NOMO-1 (cell line): ENCODE measurements around the gene EFEMP1.

Experiments used
- DNase-seq, 2 experiments: peaks; one replicate each; lab custom pipeline; 2025; ENCODE audit not compliant: unreplicated experiment in 2 of 2; lab: John Stamatoyannopoulos, UW

EFEMP1 gene

DNA sequence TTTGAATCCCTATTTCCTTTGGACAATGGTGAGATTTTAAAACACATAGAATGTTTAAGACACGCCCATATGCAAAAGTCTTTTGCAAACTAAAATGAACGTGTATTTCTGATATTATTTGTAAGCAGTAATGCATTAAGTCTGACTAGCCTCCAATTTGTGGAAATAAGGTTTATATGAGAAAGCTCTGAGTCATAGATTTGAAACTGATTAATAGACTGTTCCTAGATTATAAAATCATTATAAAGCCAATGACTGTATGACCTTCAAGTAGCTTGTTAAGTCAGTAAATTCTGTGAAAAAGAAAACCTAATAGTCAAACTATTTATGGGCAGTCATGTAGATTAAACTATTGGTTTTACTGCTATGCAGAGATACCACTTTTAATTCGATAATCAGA is 12.8 kb upstream of the EFEMP1 start:
- DNase-seq = no peak

DNA sequence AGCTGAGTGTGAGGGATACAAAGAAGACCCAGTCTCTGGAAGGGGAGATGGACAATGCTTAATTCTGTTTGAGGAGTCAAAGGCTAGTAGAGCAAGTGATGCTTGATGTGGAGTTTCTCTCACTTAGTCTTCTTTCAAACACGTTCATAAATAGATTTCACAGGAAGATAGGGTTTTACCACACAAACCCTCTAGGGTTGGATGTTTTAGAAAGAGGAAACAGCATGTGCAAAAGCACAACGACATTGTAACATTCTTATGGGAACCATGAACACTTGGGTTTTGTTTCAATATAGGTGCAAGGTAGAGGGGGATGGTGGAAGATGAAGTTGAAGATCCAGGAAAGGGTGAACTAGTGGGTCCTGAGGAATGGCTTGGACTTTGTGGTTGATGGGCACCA is 10.8 kb upstream of the EFEMP1 start:
- DNase-seq = peak in 1 of 2 experiments; percentile 6

DNA sequence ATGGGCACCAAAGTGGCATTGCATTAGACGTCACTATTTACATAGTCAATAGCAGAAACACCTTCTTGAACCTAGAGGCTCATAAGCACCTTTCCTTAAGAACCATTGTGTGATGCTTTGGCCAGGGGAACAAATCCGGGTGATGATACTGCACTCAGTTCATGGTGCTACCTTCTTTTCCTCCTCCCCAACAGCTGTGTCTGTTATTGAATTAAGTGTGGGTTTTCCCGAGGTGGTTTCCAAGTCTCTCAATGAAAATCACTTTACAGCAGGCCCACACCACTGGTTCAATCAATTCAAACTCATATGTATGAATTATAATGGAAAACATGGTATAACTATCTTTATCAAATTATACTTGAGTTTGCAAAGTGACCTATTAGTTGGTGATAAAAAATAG is 9.3 kb upstream of the EFEMP1 start:
- DNase-seq = no peak

DNA sequence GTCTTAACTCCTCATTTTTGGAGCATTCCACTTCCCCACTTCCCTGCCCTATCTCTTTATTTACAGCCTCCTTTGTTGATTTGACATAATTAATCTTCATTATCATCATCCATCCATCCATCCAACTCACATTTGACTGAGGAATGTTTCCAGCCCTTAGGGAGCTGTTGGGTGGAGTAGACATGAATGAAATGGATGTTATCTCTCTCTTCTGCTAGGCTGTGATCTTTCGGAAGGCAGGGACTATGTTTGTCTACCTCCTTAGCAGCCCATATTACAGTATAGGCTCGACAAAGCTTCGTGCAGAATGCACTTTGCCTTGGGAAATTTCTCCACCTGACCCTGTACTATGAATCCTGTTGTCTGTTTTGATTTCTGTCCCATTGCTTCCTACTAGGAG is 7.7 kb upstream of the EFEMP1 start:
- DNase-seq = no peak

DNA sequence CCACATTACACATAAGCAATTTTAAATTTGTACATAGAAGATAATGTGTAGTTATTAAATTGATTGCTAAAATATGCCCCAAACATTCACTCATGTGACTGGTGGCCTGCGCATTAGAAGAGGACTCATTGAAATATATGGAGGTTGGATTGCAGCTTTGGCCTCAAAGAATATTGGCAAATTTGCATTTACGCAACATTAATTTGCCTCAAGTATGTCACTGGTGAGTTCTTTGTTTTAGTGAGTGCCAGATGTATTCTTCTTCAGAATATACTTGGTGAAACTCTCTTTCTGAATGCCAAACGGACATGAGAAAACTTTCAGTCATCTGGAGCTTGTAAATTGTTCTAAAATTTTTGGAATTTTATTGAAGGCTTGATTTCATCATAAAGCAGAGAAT is 5.9 kb upstream of the EFEMP1 start:
- DNase-seq = no peak

DNA sequence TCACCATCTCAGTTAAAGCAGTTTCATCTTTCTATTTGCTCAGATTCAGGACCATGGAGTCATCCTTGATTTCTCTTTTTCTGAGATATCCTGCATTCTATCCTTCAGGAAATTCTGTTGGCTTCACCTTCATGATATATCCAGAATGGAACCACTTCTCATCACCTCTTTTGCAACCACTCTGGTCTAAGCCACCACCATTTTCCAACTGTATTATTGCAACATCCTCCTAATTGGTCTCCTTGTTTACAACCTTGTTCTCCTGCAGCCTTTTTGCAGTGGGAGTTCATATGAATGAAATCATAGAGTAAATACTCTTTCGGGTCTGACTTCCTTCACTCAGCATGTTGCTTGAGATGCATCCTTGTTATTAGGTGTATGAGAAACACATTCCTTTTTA is 3.4 kb upstream of the EFEMP1 start:
- DNase-seq = no peak

DNA sequence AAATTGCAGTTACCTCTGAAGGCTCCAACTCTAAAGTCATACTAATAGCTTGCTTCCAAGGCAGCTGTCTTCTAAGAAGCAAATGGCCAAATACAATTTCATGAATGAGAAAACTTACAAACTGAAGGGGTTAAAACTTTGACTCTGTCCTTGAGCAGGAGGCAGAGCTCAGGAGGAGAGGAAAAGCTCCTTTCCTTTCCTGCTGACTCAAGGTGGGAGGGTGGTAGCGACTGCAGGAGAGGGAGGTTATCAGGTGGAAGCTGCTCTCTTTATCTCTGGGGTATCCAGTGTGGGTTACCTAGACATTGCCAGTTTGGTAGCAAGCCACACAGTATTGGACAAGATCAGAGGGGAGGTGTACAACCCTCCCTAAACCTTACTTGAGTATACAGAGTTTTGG is 2.7 kb upstream of the EFEMP1 start:
- no peak for DNase-seq

DNA sequence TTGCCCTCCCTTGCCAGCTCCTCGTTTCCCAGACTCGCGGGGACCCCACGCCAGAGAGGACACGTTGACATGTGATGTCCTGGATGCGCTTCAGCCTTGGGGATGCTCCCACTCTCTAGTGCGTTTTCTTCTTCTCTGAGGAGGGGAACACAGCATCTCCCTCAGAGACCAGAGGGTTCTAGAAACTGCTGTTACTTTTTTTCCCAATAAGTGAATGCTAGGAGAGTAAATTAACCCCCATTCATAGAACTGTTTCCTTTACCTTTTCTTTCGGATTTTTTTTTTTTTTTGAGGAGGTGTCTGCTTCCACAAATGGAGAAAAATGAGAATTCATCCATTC is 370 bp upstream of the EFEMP1 start:
- no peak for DNase-seq

DNA sequence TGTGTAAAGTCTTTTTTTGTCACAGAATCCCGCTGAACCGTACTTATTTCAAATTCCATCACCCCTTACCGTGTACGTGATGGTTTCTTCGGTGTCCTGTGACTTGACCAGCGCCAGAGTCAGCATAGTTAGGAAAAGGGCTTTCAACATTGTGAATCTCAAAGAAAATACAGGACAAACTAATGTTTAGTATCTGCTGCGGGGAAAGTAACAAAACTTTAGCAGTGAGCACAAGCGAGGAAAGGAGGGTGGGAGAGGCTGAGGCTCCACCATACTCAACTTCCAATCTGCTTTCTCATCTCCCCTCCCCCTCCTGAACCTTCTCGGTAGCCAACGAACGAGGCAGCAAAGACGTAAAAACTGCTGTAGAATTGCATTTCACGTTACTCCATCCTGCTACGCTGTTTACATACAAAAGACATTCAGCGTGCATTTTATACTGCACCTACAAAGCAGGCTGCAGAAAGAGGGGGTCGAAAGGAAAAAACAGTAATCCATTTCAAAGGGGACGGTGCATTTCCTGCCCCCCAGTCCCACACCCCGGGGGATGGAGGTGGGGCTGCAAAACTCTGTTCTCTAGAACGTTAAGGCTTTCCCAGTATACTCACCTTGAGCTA is 1.2 kb downstream of the EFEMP1 start:
- DNase-seq = no peak

DNA sequence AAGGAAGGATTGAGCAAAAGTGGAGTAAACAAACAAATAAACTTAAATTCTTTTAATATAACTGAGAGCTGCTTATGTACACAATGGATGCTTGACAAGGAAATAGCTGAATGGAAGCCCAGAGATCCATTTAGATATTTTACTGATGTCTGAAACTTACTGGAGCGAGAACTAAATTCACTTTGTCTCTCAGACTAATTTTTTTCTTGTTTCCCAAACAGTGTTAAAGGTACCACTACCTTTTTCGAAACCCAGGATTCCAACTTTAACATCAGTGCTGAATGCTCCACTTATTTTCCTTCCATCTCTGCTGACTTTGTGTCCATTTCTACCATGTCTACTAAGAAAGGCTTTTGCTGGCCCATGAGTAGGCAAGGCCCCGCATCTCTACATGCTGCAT is 4.0 kb downstream of the EFEMP1 start:
- no peak for DNase-seq

DNA sequence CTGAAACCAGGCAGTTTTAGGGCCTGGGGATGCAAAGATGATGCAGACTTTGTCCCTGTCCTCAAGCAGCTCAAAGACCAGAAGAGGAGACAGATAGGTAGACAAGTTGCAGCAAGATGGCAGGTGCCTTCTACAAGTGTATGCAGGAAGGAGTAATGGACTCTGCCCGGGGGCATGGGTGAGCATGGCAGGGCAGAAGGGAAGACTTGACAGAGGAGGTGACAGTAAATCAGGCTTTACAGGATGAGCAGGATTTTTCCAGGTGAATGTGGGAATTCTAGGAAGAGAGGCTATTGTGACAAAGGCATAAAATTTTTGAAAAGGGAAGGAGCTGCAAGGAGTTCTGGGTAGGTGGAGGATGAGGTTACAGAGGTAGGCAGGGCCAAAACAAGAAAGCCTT is 4.7 kb downstream of the EFEMP1 start:
- DNase-seq = no peak

DNA sequence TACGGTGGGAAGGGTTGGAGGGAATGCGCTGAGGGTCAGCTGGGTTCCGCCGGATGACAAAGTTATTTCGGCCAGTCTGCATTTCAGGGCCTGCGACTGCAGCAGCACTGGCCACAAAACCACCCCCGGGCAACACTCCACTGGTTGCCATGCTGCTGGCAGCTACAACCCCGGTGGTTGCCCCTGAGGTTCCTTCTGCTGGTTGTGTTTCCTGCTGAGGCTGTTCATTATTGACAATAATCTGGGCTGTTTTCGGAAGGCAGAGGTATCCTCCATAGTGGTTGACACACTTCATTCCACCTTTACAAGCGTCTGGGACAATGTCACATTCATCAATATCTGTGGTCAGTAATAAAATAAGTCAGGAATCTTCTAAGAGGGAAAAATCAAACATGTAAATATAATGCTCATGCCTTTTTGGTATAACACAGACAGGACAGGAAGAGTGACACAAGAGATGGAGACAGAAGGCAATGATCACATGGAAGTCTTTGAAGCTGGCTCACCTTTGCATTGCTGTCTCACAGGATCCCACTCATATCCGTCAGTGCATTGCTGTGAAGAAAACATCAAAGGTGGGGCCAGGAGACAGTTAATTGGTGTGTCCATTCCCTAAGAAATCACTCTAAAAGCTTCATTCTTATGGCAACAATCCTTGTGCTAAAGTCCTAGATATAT is 5.7 kb downstream of the EFEMP1 start:
- DNase-seq = no peak

DNA sequence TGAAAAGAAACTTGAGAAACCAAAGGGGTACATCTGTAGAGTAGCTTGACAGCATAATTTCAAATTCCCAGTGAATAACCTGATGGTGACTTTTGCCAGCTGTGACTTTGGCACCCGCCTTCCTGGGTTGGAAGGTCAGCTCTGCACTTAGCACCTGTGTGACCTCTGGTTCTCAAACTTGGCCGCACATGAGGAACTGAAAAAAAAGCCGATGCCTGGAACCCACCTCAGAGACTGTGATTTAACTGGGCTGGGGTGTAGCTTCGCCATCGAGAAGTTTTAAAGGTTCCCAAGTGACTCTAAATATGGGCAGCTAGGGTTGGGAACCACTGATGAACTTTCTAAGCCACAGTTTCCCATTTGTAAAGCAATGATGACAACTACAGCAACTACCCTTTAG is 6.5 kb downstream of the EFEMP1 start:
- DNase-seq = no peak

DNA sequence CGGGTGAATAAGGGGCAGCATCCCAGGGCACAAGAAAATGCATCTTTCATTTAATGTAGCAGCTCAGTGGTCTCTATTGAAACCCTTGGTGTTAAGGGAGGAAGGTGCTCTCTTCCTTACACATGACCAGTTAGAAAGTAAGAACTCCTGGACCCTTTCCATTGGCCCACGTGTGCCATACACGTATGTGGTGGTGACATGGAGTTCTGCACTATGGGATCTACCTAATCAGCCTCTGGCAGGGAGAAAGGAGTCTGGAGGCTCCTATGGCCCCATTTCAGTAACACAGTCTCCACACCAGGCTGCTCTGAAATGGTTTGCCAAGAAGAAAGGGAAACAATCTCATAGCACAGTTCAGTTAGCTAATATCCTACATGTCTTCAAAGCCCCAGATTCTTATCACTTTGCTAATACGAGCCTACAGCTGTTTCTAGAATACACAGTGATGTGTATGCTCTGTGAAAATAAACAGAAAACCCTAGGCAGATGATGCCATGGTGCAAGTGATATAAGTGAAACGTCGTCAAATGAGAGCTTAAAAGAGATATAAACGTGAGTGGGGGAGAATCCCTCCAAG is 7.0 kb downstream of the EFEMP1 start:
- DNase-seq = no peak

DNA sequence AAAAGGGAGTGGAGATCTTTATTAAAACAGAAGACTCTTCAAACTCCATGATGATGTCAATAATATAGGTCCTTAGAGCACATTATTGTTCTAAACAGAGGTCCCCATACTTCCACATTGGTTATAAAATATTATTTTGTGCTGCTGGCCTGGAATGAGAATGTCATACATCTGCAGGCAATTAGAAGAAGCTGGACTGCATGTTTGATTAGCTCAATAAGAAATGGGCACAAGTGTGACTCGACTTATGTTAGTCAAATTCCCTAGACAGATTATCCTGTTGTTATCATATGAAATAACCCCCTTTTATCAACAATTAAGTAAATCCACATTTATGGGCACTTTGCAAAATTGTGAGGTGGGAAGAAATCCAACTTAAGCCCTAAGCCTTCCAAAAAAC is 8.8 kb downstream of the EFEMP1 start:
- DNase-seq = no peak

DNA sequence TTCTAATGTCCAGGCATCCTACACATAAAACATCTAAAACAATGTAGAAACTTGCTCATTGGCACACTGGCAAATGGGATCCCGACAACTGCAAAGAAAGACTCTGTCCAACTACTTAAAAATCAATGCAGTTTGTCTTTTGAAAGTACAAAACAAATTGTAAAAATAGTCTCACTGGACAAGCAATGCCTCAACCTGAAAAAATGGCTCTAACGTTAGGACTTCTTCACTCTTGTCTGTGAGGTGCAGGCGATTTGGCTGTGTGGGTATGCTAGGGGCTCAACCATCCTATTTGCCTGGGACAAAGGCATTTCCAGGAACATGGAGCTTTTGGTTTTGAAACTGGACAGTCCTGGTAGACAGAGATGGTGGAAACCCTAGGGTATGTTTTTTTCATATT is 10.7 kb downstream of the EFEMP1 start:
- DNase-seq = no peak

DNA sequence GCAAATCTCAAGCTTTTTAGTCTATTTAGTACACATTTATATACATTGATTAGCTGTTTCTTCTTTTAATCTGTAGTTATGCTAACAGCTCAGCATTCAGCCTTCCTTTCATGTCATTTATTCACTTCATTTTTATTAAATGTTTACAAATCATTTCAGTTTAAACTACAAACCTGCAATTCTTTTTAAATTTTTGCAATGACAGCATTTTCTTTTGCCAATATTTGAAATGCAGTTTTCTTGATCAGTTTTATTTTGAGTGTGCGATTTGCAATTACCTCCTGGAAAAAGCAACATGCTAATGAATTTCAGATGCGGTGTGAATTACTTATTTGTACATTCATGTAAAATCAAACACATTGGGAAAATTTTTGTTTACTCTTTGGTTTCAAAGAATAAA is 13.5 kb downstream of the EFEMP1 start:
- no peak for DNase-seq

DNA sequence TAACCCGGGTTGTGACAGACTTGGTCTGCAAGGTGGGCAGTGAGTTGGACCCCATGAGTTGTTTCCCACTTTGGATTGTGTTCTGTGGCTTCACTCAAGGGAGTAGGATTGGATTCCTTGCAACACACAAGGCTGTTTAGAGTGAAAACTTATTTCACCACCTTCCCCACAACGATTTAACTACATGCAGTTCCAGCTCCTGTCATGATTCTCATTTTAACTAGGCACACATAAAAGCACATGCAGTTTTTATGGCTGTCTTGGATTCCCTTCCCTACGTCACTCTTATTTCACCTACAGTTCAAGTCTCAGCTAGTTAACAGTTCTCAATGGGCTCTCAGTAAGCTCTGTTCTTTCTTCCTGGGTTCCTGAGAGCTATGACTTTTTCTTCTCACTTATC is 15.9 kb downstream of the EFEMP1 start:
- DNase-seq = peak in 1 of 2 experiments; percentile 47

DNA sequence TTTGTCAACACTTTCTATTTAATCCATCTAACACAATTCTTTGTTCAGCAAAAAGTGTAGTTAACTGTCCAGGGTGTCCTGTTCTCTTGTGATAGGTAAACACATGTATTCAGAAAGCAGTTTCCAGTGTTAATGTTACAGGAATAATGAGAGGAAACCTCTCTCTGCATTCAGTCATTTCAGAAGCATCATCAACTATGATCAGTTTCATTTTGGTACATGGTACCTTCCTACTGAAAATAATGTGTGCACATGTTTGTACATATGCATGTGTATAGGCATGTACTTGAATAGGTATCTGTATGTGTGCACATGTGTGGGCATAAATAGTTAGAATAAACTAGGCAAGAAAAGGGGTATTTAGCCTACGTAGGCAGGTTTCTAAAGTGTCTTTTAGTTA is 16.6 kb downstream of the EFEMP1 start:
- no peak for DNase-seq

DNA sequence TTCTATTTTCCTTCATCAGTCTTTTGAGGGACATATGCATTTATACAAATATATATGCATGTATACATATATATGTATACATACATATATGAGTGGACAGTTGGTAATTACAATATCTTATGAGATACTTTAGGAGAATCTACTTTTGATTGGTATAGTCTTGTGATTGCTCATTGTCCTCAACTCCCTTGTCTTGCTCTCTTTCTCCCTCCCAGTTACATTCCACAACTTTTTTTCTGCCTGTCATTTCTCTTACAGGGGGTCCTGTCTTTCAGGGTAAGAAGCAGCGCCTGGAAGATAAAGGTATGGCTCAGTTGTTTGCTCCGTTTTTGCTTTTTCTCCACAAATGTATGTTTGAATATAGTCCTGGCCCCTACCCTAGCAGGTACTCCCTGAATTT is 19.9 kb downstream of the EFEMP1 start:
- DNase-seq = no peak

DNA sequence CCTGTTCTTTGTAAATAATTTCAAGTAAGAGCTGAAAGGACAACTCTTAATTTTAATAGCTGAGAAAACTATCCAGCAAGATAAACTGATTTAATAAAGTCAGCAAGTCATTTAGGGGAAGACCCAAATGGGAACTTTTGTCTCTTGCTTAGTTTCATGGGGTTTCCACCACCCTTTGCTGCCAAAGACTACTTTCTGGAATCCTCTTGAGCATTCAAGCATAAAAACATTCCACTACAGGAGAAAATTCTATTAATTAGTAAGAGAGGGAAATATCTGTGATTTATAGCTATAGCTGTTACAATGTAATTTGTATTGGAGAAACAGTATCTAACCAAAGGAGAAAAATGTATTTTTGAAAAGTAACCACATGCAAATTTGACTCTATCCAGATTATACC is 20.6 kb downstream of the EFEMP1 start:
- DNase-seq = no peak

DNA sequence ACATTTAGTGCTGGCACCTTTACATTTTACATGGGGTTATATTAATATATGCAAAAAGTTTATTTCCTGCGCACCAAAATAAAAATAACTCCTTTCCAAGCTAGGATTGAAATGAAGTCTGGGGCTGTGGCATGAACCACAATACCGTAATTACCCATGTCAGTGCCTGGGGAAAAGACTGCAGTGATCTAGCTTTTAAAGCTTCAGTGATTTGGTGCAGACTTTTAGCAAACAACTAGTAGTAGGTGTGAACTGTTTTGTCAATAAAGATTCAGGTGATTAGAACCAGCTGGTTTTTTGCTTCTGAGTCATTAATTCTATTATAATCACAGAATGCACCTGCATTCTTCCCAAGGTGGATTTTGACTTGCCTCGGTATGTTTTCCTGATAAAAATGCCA is 21.2 kb downstream of the EFEMP1 start:
- DNase-seq = no peak

DNA sequence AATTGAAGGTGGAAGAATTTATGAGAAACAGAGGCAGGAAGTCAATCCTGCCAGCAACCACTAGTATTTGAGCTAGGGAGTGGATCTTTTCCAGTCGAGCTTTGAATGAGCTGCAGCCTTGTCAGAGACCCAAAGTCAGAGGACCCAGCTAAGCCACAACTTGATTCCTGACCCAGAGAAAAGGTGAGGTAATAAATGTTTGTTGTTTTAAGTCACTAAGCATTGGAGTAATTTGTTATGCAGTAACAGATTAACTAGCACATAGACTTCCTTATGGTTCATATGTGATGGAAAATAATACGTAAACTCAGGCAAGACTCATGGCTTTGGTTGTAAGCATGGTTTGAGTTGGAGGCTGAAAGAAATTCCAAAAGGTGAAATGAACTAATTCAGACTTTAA is 21.6 kb downstream of the EFEMP1 start:
- no peak for DNase-seq
